HG03439 (cell line): Measurements from ENCODE around the gene OXER1.

Experiments
- ATAC-seq: cut with Tn5 transposase; IDR thresholded peaks from one replicate; pipeline ENCODE4 v1.9.1; 2021; ENCODE audit warnings: mild to moderate bottlenecking, moderate library complexity; ENCODE audit not compliant: unreplicated experiment

Gene OXER1

DNA sequence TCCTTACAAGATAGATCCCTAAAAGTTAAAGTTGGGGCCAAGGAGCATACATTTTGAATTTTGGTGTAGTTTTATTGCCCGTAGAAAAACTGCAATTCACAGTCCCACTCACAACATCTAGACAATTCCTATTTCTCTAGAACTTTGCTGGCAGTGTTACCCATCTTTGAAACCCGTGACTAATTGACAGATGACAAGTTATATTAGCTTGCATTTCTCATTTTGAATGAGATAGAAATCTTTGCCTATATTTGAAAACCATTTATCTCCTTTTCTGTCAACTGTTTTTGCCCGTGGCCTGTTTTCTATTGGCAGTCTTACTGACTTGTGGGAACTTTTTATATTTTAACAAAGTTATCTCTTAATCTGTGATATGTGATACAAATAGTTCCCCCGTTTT is 50.0 kb downstream of the OXER1 start:
- no peak for ATAC-seq

DNA sequence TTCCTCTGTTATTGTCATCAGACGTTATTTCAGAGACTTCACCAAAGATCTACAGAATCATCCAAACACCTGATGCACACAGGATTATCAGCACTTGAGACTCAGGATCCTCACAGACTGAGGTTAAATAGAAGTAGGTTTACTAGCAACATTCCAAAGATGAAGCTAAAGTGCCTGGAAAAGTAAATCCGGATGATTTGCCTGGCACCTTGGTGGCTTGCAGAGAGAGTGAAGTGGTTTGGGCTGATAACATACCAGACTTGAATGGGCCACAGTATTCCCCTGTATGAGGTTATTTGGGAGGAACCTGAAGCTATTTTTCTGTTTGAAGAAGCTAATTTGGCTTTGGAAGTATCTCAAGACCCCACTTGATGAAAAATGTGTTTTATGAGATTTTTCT is 51.0 kb downstream of the OXER1 start:
- no peak for ATAC-seq
